ENCODE measurements around the gene LIMK1. TPM values are rescaled to one million over a fixed set of nuclear protein-coding genes. Genes with fewer than 3 reads are reported as not detected.
"Not testable (repeated sequence)": the region's sequence is repeated elsewhere in the genome, so short reads cannot be mapped to it uniquely, and the experiment has no call there.

LIMK1 gene
- total RNA-seq, 2 donors from 2014 or later, result 12.2 to 17.1 TPM

- Mint-ChIP-seq H3K9me3 (no peaks in the 10 kb centered on the region), H3K27ac (no peak overlapping the region), H3K36me3 (peaks cover 9 to 11% of the 10 kb centered on the region in 2 donors)
- DNase-seq (ENCODE audit: low spot score in 2 of 2) (no peak), ATAC-seq (no peak)
These were observed 14.5 kb downstream of the LIMK1 start for GRCh38 chr7:74097937-74098614.

GRCh38 chr7:74099031-74099430 lies 15.4 kb downstream of the LIMK1 start:
- ATAC-seq (no peak), DNase-seq (ENCODE audit: low spot score in 2 of 2) (no peak)
- H3K9me3 Mint-ChIP-seq, result no peaks in the 10 kb centered on the region
- peaks cover 9 to 11% of the 10 kb centered on the region in 2 donors for H3K36me3 Mint-ChIP-seq
- H3K27ac Mint-ChIP-seq, result no peak overlapping the region

- H3K27ac Mint-ChIP-seq, result no peak overlapping the region
- no peak for ATAC-seq
- no peaks in the 10 kb centered on the region for H3K9me3 Mint-ChIP-seq
These were observed 17.6 kb downstream of the LIMK1 start for GRCh38 chr7:74101061-74101681.

GRCh38 chr7:74103219-74103772 lies 19.7 kb downstream of the LIMK1 start:
- peaks cover 1 to 2% of the 10 kb centered on the region in 2 donors for H3K36me3 Mint-ChIP-seq
- no peaks in the 10 kb centered on the region for H3K9me3 Mint-ChIP-seq
- H3K27ac Mint-ChIP-seq, result peak overlapping the region in 1 of 2 donors; percentile 16
- no peak for ATAC-seq
- no peak for DNase-seq (ENCODE audit: low spot score in 2 of 2)

More at GRCh38 chr7:74101061-74101681, 17.6 kb downstream of the LIMK1 start:
- peaks cover 9 to 11% of the 10 kb centered on the region in 2 donors for H3K36me3 Mint-ChIP-seq
- no peak for DNase-seq (ENCODE audit: low spot score in 2 of 2)

- ATAC-seq (no peak), DNase-seq (ENCODE audit: low spot score in 2 of 2) (no peak)
- no peak overlapping the region for H3K27ac Mint-ChIP-seq
- no peaks in the 10 kb centered on the region for H3K9me3 Mint-ChIP-seq
- no peaks in the 10 kb centered on the region for H3K36me3 Mint-ChIP-seq
These were observed 21.1 kb downstream of the LIMK1 start for GRCh38 chr7:74104702-74105101.

- no peak for DNase-seq (ENCODE audit: low spot score in 2 of 2)
- Mint-ChIP-seq H3K27ac (peak overlapping the region in 1 of 2 donors; percentile 50), H3K9me3 (no peaks in the 10 kb centered on the region), H3K36me3 (no peaks in the 10 kb centered on the region)
- no peak for ATAC-seq
These were observed 22.4 kb downstream of the LIMK1 start for GRCh38 chr7:74105992-74106391.

GRCh38 chr7:74106846-74107245 lies 23.2 kb downstream of the LIMK1 start:
- ATAC-seq, result no peak
- Mint-ChIP-seq H3K9me3 (no peaks in the 10 kb centered on the region), H3K27ac (no peak overlapping the region), H3K36me3 (no peaks in the 10 kb centered on the region)
- DNase-seq (ENCODE audit: low spot score in 2 of 2), result no peak

GRCh38 chr7:74115326-74115725 lies 31.7 kb downstream of the LIMK1 start:
- no peaks in the 10 kb centered on the region for H3K9me3 Mint-ChIP-seq
- H3K36me3 Mint-ChIP-seq, result peaks cover 0 to 5% of the 10 kb centered on the region in 2 donors
- ATAC-seq (no peak), DNase-seq (ENCODE audit: low spot score in 2 of 2) (no peak)
- H3K27ac Mint-ChIP-seq, result no peak overlapping the region

GRCh38 chr7:74116356-74116755 lies 32.8 kb downstream of the LIMK1 start:
- H3K27ac Mint-ChIP-seq, result no peak overlapping the region
- peaks cover 0 to 5% of the 10 kb centered on the region in 2 donors for H3K36me3 Mint-ChIP-seq
- ATAC-seq, result no peak
- H3K9me3 Mint-ChIP-seq, result no peaks in the 10 kb centered on the region
- DNase-seq (ENCODE audit: low spot score in 2 of 2), result no peak

- Mint-ChIP-seq H3K36me3 (peaks cover 0 to 5% of the 10 kb centered on the region in 2 donors), H3K27ac (no peak overlapping the region), H3K9me3 (no peaks in the 10 kb centered on the region)
- DNase-seq (ENCODE audit: low spot score in 2 of 2), result no peak
- no peak for ATAC-seq
These were observed 36.2 kb downstream of the LIMK1 start for GRCh38 chr7:74119831-74120230.

- DNase-seq (ENCODE audit: low spot score in 2 of 2) (no peak), ATAC-seq (no peak)
- Mint-ChIP-seq H3K36me3 (peaks cover 0 to 5% of the 10 kb centered on the region in 2 donors), H3K9me3 (no peaks in the 10 kb centered on the region), H3K27ac (peak overlapping the region in 1 of 2 donors; percentile 32)
These were observed 38.0 kb downstream of the LIMK1 start for GRCh38 chr7:74121401-74122249.

GRCh38 chr7:74123892-74124291 lies 40.3 kb downstream of the LIMK1 start:
- H3K36me3 Mint-ChIP-seq; H3K9me3 Mint-ChIP-seq; DNase-seq (ENCODE audit: low spot score in 2 of 2); H3K27ac Mint-ChIP-seq; ATAC-seq: not testable (repeated sequence)

GRCh38 chr7:74126220-74126880 lies 42.7 kb downstream of the LIMK1 start:
- Mint-ChIP-seq H3K9me3 (no peaks in the 10 kb centered on the region), H3K36me3 (no peaks in the 10 kb centered on the region), H3K27ac (no peak overlapping the region)
- DNase-seq (ENCODE audit: low spot score in 2 of 2) (no peak), ATAC-seq (no peak)

- no peak overlapping the region for H3K27ac Mint-ChIP-seq
- ATAC-seq (no peak), DNase-seq (ENCODE audit: low spot score in 2 of 2) (no peak)
- H3K36me3 Mint-ChIP-seq, result no peaks in the 10 kb centered on the region
- H3K9me3 Mint-ChIP-seq, result no peaks in the 10 kb centered on the region
These were observed 46.3 kb downstream of the LIMK1 start for GRCh38 chr7:74129887-74130286.

- ATAC-seq (no peak), DNase-seq (ENCODE audit: low spot score in 2 of 2) (no peak)
- Mint-ChIP-seq H3K27ac (no peak overlapping the region), H3K36me3 (no peaks in the 10 kb centered on the region), H3K9me3 (no peaks in the 10 kb centered on the region)
These were observed 46.9 kb downstream of the LIMK1 start for GRCh38 chr7:74130518-74130917.

- no peaks in the 10 kb centered on the region for H3K36me3 Mint-ChIP-seq
- DNase-seq (ENCODE audit: low spot score in 2 of 2) (no peak), ATAC-seq (peak in 1 of 2 donors; percentile 51)
- no peaks in the 10 kb centered on the region for H3K9me3 Mint-ChIP-seq
- H3K27ac Mint-ChIP-seq, result peak overlapping the region; percentile 55 to 74
These were observed 50.6 kb downstream of the LIMK1 start for GRCh38 chr7:74134117-74134620.

All from activated naive CD4-positive, alpha-beta T cell treated with anti-CD3 and anti-CD28 coated beads, Interleukin-2, amount 50 U/mL, for 72 hours (primary cell).